NCI-H146 (cell line): Measurements from ENCODE around the gene KRT81.

Source experiments
- DNase-seq: peaks from one replicate; lab custom pipeline; 2025; lab: John Stamatoyannopoulos, UW

KRT81 gene

GRCh38 chr12:52291267-52291935 is at the start of gene KRT81:
Gene KRT81 (minus strand): TSS chr12:52291534. CDS start chr12:52291465, 69 bp downstream.
- DNase-seq, result no peak

- peak; percentile 11 for DNase-seq
Measured at GRCh38 chr12:52338241-52338960, 47.1 kb upstream of the KRT81 start.

- no peak for DNase-seq
Measured at GRCh38 chr12:52337054-52337453, 45.7 kb upstream of the KRT81 start.

GRCh38 chr12:52336641-52337040 is 45.3 kb upstream of the KRT81 start:
- no peak for DNase-seq

- no peak for DNase-seq
Measured at GRCh38 chr12:52335598-52336262, 44.4 kb upstream of the KRT81 start.

GRCh38 chr12:52334185-52334584 is 42.9 kb upstream of the KRT81 start:
- no peak for DNase-seq

- DNase-seq, result peak; percentile 71
Measured at GRCh38 chr12:52333321-52333720, 42.0 kb upstream of the KRT81 start.

- no peak for DNase-seq
Measured at GRCh38 chr12:52332381-52332780, 41.0 kb upstream of the KRT81 start.

GRCh38 chr12:52331833-52332232 is 40.5 kb upstream of the KRT81 start:
- DNase-seq, result no peak

- DNase-seq, result no peak
Measured at GRCh38 chr12:52331039-52331438, 39.7 kb upstream of the KRT81 start.

GRCh38 chr12:52327830-52328500 is 36.6 kb upstream of the KRT81 start:
- no peak for DNase-seq

- peak; percentile 89 for DNase-seq
Measured at GRCh38 chr12:52327052-52327829, 35.9 kb upstream of the KRT81 start.

- DNase-seq, result no peak
Measured at GRCh38 chr12:52324153-52324444, 32.8 kb upstream of the KRT81 start.

GRCh38 chr12:52323416-52324152 is 32.2 kb upstream of the KRT81 start:
- DNase-seq, result peak; percentile 78

- no peak for DNase-seq
Measured at GRCh38 chr12:52323001-52323400, 31.7 kb upstream of the KRT81 start.

- DNase-seq, result no peak
Measured at GRCh38 chr12:52322069-52322468, 30.7 kb upstream of the KRT81 start.

GRCh38 chr12:52321418-52321817 is 30.1 kb upstream of the KRT81 start:
- no peak for DNase-seq

GRCh38 chr12:52320784-52321400 is 29.6 kb upstream of the KRT81 start, which contains the start of gene KRT83:
Gene KRT83 (minus strand): TSS chr12:52321398. CDS start chr12:52321335, 63 bp downstream.
- DNase-seq, result no peak

- DNase-seq, result peak; percentile 50
Measured at GRCh38 chr12:52319097-52319496, 27.8 kb upstream of the KRT81 start.

GRCh38 chr12:52318241-52318990 is 27.1 kb upstream of the KRT81 start:
- DNase-seq, result no peak
